GM21723 (cell line): ENCODE measurements around the gene PGBD4.

Experiments used
- ATAC-seq: cut with Tn5 transposase; IDR thresholded peaks from one replicate; pipeline ENCODE4 v1.9.1; 2021; ENCODE audit warnings: mild to moderate bottlenecking, moderate library complexity; ENCODE audit not compliant: unreplicated experiment

PGBD4 gene

DNA sequence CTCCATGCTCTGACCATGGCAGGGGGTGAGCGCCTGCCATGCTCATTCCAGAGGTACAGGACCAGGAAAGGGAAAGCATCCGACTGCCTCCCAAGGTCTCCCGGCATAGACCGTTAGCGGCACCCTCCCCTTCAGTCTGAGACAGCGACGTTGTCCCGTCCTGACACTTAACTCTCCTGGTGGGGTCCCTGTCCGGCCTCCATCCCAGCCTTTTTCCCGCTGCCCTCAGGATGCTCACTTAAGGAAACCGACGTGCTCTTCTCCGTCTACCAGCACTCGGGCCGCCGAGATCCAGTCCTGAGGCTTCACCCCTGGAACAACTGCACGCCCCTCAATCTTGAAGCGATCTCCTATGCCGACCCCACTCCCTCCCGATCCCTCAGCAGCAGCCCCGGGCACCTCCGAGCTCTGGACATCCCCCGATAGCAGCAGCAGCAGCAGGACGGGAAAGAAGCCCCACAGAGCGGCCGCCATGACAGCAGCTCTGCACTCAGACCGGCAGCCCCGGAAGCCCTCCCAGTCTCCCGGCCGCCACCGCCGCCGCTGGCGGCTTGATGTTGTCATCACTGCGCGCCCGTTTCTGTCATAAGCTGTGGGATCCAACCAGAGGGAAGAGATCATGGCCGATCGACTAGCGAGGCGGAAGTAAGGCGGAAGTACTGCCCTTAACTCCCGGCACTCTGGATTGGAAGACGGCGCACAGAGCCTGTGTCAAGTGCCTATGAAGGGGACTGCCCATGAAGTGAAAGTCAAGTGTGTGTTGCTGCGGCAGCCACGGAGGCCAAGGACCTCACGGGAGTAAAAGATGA lies at the start of gene PGBD4, which contains the start of gene EMC7:
Gene PGBD4 (plus strand): TSS at position 718 of the 809 bp plus-strand sequence. CDS start 449 bp downstream, outside the sequence.
Gene EMC7 (minus strand): TSS at position 497 of the 809 bp plus-strand sequence. CDS start 23 bp downstream, at position 474.
- peak; percentile 98 for ATAC-seq

- no peak for ATAC-seq
Measured at GRCh38 chr15:34054081-34054707, 47.7 kb upstream of the PGBD4 start.

- no peak for ATAC-seq
Measured at GRCh38 chr15:34055868-34056595, 45.9 kb upstream of the PGBD4 start.

DNA sequence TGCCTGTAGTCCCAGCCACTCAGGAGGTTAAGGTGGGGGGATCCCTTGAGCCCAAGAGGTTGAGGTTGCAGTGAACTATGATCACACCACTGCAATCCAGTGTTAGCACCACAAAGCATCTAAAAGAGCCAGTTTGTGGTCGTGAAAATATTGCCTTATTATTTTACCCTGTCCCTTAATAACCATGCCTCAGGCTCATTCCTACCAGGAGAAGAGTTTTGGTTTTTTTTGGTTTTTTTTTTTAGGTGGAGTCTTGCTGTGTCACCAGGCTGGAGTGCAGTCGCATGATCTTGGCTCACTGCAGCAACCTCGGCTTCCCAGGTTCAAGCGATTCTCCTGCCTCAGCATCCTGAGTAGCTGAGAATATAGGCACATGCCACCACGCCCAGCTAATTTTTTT lies 45.0 kb upstream of the PGBD4 start:
- no peak for ATAC-seq

DNA sequence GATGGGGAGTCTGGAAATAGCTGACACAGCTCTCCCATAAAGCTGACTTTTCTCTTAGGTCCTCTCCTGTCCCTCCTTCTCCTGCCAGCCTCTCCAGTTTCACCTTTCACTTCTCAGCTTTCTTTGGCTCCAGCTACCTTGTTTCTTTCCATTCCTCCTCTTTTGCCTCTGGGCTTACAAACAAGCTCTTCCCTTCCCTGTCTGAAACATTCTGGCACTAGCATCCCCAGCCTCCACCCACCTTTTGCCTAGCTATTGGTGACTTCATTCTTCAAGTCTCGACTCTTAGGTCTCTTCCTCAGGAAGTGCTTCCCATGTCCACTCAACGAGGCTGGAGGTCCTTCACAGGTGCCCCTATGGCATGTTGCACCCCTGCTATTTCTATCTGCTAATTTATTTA lies 42.4 kb upstream of the PGBD4 start:
- no peak for ATAC-seq

DNA sequence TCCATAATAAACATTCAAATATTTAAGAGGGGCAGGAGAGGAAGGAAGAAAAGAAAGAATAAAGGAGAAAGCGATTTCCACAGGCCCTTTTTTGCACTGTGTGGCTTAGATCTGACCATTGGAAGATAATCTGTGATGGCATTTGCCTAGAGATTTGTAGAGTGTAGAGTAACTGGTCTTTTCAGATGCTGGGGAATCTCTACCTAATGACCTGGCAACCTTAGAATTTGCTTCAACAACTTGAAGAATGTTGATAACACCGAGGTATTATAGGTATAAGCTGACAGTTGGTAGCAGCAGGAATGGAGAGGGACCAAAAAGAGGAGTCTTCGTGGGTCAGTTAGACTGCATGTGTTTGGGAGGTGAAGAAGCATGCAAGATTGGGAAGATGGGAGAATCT lies 41.9 kb upstream of the PGBD4 start:
- no peak for ATAC-seq

DNA sequence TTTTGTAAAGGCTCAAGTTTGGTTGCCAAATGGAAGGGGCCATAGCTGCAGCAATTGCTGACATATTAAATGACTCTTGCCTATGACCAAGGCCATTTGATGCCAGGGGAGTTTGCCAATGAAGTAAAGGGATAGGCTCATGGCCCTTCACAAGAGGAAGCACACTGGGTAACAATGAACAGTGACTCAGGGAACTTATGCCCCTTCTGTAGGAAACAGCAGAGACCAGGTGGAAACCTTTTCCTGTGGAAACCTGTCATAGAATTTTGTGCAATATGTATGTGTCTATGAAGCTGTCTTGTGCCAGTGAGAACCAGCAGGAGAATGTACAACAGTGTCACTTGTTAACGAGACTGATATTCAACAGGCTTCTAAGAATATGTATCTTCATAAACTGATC lies 37.4 kb upstream of the PGBD4 start:
- no peak for ATAC-seq

- no peak for ATAC-seq
Measured at GRCh38 chr15:34065261-34065660, 36.6 kb upstream of the PGBD4 start.

GRCh38 chr15:34065941-34066340 lies 35.9 kb upstream of the PGBD4 start:
- ATAC-seq, result no peak

- no peak for ATAC-seq
Measured at GRCh38 chr15:34070003-34070402, 31.9 kb upstream of the PGBD4 start.

DNA sequence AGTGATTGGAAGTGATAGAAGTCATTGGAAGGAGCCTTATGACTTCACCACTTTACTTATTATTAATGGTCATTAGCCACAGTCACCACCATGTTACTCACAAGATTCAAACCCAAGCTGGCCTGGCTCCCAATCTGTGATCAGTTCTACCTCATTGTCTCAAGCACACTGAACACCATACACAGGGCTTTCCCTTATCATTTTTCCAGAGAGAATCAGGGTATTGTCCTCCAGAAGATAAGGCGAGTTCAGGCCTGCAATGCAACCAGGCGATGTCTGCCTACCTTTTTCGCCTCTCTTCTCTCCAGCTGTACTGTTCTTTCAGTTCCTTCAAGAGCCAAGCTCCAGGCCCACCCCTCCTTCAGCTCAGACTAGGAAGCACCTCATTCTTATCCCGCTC lies 25.1 kb upstream of the PGBD4 start:
- ATAC-seq, result no peak

GRCh38 chr15:34078900-34079299 lies 23.0 kb upstream of the PGBD4 start:
- ATAC-seq, result no peak

DNA sequence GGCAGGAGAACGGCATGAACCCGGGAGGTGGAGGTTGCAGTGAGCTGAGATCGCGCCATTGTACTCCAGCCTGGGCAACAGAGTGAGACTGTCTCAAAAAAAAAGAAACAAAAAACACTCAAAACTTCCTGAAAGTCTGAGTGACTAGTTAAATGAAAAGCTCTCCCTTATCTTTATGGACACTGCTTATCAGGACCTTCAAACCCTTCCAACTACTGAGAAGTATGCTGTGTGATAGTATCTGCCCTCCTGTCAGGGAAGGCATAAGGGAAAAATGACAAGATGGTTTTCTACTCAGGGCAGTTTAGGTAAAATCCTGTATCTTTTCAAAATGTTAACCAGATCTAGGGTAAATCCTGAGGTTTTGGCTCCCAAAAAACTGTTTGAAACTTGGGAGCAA lies 22.0 kb upstream of the PGBD4 start:
- ATAC-seq, result no peak

DNA sequence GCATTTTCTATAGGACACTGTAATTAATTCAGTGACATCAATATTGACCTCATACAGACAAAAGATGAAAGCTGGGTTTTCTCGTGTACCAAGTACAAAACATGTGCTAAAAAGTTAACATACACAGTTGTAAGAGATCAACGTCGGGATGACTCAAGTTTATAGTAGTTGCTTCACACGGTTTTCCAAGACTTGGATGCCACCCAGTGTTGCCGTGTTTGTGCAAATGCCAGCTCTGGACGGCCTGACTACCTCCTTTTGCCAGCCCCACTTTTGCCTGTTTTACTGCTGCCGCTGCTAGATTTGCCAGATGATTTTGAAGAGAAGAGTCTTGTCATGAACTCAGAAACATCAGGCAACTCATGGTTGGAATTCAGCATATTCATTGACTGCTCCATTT lies 17.8 kb upstream of the PGBD4 start:
- ATAC-seq, result no peak

- ATAC-seq, result no peak
Measured at GRCh38 chr15:34085746-34086145, 16.1 kb upstream of the PGBD4 start.

- no peak for ATAC-seq
Measured at GRCh38 chr15:34099914-34100313, 2.0 kb upstream of the PGBD4 start.

GRCh38 chr15:34102175-34102925 lies 467 bp downstream of the PGBD4 start:
- no peak for ATAC-seq

- no peak for ATAC-seq
Measured at GRCh38 chr15:34106423-34106822, 4.5 kb downstream of the PGBD4 start.

DNA sequence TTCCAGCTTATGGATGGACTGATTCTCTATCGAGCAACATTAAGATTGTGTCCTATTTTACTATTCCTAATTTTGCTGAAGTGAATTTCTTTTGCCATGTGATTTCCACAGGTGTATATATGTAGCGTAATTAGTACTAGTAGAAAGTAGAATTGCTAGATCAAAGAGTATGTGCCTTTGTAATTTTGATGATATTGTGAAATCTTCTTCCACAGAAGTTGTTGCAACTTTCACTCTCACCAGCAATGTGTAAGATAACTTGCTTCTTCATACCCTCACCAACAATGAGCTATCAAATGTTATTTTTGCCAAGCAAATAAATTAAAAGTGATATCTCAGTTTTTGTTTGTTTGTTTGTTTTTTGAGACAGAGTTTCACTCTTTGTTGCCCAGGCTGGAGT lies 5.4 kb downstream of the PGBD4 start:
- no peak for ATAC-seq

DNA sequence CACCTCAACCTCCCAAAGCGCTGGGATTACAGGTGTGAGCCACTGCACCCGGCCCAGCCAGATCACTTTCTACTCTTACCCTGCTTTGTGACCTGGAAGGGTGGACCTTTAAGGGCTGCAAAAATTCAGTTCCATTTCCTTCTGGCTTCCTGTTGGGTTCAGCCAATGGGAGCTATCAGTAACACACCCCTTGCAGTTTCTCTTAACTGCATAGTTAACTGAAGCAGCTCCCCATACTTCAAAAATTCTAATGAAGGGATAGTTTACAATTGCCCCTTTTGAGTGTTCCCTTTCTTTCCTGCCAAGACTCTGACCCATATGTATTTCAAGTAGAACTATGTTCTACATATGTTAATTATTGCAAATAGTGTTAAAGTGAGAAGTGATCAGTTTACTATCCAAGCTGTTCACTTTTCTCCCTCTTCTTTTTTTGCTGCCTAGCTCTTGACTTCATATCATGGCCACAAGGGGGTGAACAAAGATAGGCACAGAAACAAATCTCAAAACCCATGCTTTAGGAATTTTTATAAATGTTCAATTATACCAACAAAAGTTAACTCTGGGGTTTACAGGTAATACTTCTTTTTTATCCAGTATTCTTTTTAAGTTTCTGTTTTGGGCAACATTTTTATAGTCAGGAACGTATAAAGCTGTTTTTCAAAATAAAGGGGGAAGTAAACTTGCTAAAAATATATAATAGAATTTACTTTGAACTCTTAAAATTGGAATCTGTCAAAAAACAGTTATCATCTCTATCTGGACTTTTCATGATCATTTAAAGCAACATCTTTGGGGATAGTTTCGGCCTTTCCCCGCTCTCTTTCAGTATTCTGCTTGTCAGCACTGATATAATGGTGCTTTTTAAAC lies 8.1 kb downstream of the PGBD4 start:
- ATAC-seq, result no peak
